GM21526 (cell line): Measurements from ENCODE around the gene ST7L.
"Not testable (repeated sequence)": the region's sequence is repeated elsewhere in the genome, so short reads cannot be mapped to it uniquely, and the experiment has no call there.

Experiments used
- ATAC-seq: cut with Tn5 transposase; IDR thresholded peaks from one replicate; pipeline ENCODE4 v1.9.1; 2021; ENCODE audit warnings: moderate library complexity; ENCODE audit not compliant: unreplicated experiment, low FRiP score

Gene ST7L

GRCh38 chr1:112504001-112504660 is 114.8 kb downstream of the ST7L start:
- ATAC-seq, result no peak

GRCh38 chr1:112502826-112503225 is 116.1 kb downstream of the ST7L start:
- no peak for ATAC-seq

GRCh38 chr1:112501810-112502641 is 116.9 kb downstream of the ST7L start:
- ATAC-seq, result no peak

GRCh38 chr1:112496290-112496689 is 122.7 kb downstream of the ST7L start:
- no peak for ATAC-seq

GRCh38 chr1:112493351-112493750 is 125.6 kb downstream of the ST7L start:
- ATAC-seq, result no peak

- ATAC-seq, result no peak
Observed at GRCh38 chr1:112492076-112492475, 126.9 kb downstream of the ST7L start.

- no peak for ATAC-seq
Observed at GRCh38 chr1:112488141-112488540, 130.8 kb downstream of the ST7L start.

GRCh38 chr1:112487686-112488085 is 131.3 kb downstream of the ST7L start:
- not testable (repeated sequence) for ATAC-seq

- not testable (repeated sequence) for ATAC-seq
Observed at GRCh38 chr1:112486063-112486462, 132.9 kb downstream of the ST7L start.

GRCh38 chr1:112478314-112478713 is 140.6 kb downstream of the ST7L start:
- no peak for ATAC-seq

GRCh38 chr1:112477550-112477949 is 141.4 kb downstream of the ST7L start:
- ATAC-seq, result no peak
